GM12878 (cell line): ENCODE results near the gene LEP. TPM values are rescaled to one million over a fixed set of nuclear protein-coding genes. Genes with fewer than 3 reads are reported as not detected.

Experiments
- ZBTB11 ChIP-seq: fragments of 450-650 bp; formaldehyde crosslinking; IDR thresholded peaks from 2 replicates; pipeline ENCODE4 v1.5.0; 2022; ENCODE audit warnings: mild to moderate bottlenecking, missing genetic modification characterization
- ZNF592 ChIP-seq: fragments of 450-650 bp; IDR thresholded peaks from 2 replicates; pipeline ENCODE4 v1.6.1; 2017; ENCODE audit warnings: mild to moderate bottlenecking, moderate library complexity
- polyA plus RNA-seq, 11 experiments: library from polyadenylated mRNA; depleted of rRNA in 4 of 11; unstranded in 6 of 11; stranded (reverse) in 5 of 11; fragments of >200 nt; fragmentation: Nextera tagmentation in 4 of 11; fragmentation: Illumina TruSeq in 1 of 11; extraction: Ambion mirVana in 4 of 11; extraction: Trizol in 1 of 11; gene quantifications; 1 replicate in 1 of 11; 2 replicates in 10 of 11; pipeline versions ENCODE4 v1.2.1 to v1.2.3, GENCODE V29; 2011 to 2016; ENCODE audit warnings: inconsistent platforms in 2 of 11, missing spikeins in 2 of 11, low read depth in 1 of 11
- total RNA-seq, 4 experiments: library from RNA; depleted of rRNA in 3 of 4; stranded (reverse); fragments of >200 nt in 3 of 4; fragmentation: Illumina TruSeq in 1 of 4; extraction: Trizol in 1 of 4; gene quantifications; 2 replicates each; pipeline versions ENCODE4 v1.2.1 to v1.2.3, GENCODE V29; 2013 to 2021

The LEP gene
- total and polyA plus RNA-seq, 10 of the 15 experiments (the other 5 are each of a cell fraction or from before 2014, with no cell fraction given) = not detected

DNA sequence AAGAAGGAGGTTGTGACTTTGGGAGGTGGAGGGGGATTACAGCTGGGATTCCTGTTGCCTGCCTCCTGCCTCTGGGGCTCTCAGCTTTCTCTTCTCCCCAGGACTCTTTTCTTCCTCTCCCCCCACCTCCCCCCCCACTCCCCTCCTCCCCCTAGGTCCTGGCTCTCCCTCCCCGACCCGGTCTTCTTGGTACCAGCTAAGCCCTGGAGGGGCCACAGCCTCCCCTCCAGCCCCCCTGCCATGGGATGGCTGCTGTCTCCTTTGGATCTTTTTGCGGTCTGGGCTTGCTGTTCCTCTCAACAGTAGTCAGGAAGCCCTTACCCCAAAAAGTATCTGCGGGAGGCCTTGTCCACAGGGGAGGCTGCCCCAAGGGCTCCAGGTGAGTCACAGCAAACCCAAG is 33.5 kb upstream of the LEP start (continued):
- TF ChIP-seq ZBTB11 (CRISPR knock-in tag) = no peak
- no peak for TF ChIP-seq ZNF592
- TF ChIP-seq, all 136 proteins: peak for 0
